GM23338 (cell line): Measurements from ENCODE around the gene FLT3. TPM values are rescaled to one million over a fixed set of nuclear protein-coding genes. Genes with fewer than 3 reads are reported as not detected.

Experiments used
- ATAC-seq: fragments of 200-7000 bp; cut with Tn5 transposase; 3 replicates; pipeline ENCODE4 v1.9.1; 2020
- DNase-seq: peaks from one replicate; pipeline ENCODE4 v3.0.0-alpha.2; 2015; ENCODE audit warnings: low spot score
- H2AFZ ChIP-seq: fragments of 200-600 bp; sonication (generic); 2 replicates; pipeline ENCODE4 v1.8.0; 2016; ENCODE audit warnings: antibody characterized with exemption, mild to moderate bottlenecking, moderate library complexity
- H3F3A ChIP-seq: fragments of 200-600 bp; sonication (generic); replicated peaks from 2 replicates; pipeline ENCODE4 v1.8.0; 2017; ENCODE audit warnings: antibody characterized with exemption, mixed run types, low read depth
- H3K27ac ChIP-seq: fragments of 200-600 bp; sonication (generic); 2 replicates; pipeline ENCODE4 v1.6.1; 2016; ENCODE audit warnings: low read depth
- H3K27me3 ChIP-seq: fragments of 200-600 bp; sonication (generic); 2 replicates; pipeline ENCODE4 v1.8.0; 2016; ENCODE audit warnings: mild to moderate bottlenecking, mixed run types, moderate library complexity; ENCODE audit not compliant: insufficient read depth
- H3K36me3 ChIP-seq: fragments of 200-600 bp; sonication (generic); 2 replicates; pipeline ENCODE4 v1.8.0; 2016; ENCODE audit warnings: mild to moderate bottlenecking; ENCODE audit not compliant: insufficient read depth
- H3K4me1 ChIP-seq: fragments of 200-600 bp; sonication (generic); 2 replicates; pipeline ENCODE4 v1.8.0; 2016; ENCODE audit warnings: mild to moderate bottlenecking, moderate library complexity; ENCODE audit not compliant: insufficient read depth
- H3K4me2 ChIP-seq: fragments of 200-600 bp; sonication (generic); 2 replicates; pipeline ENCODE4 v1.7.1; 2017; ENCODE audit warnings: mixed run types
- H3K4me3 ChIP-seq: fragments of 200-600 bp; sonication (generic); 2 replicates; pipeline ENCODE4 v1.6.1; 2016; ENCODE audit warnings: mixed run types
- H3K79me2 ChIP-seq: fragments of 200-600 bp; sonication (generic); replicated peaks from 2 replicates; pipeline ENCODE4 v1.8.0; 2017; ENCODE audit warnings: mild to moderate bottlenecking; ENCODE audit not compliant: insufficient read depth
- H3K9me2 ChIP-seq: fragments of 200-600 bp; sonication (generic); 2 replicates; pipeline ENCODE4 v1.8.0; 2017; ENCODE audit not compliant: insufficient read depth
- H4K20me1 ChIP-seq: fragments of 200-600 bp; sonication (generic); replicated peaks from 2 replicates; pipeline ENCODE4 v1.8.0; 2017; ENCODE audit warnings: mild to moderate bottlenecking; ENCODE audit not compliant: insufficient read depth
- H3K27ac Mint-ChIP-seq: 2 replicates; pipeline ENCODE4 v1.8.0; 2020; ENCODE audit warnings: inconsistent platforms, mild to moderate bottlenecking, moderate library complexity, mixed read lengths
- H3K27me3 Mint-ChIP-seq: 3 replicates; pipeline ENCODE4 v1.8.0; 2022; ENCODE audit warnings: low read depth, mild to moderate bottlenecking, moderate library complexity, mixed read lengths, inconsistent platforms; ENCODE audit not compliant: insufficient read depth, poor library complexity
- H3K36me3 Mint-ChIP-seq: 3 replicates; pipeline ENCODE4 v1.8.0; 2021; ENCODE audit warnings: low read depth, mild to moderate bottlenecking, inconsistent platforms, moderate library complexity, mixed read lengths
- H3K4me1 Mint-ChIP-seq: 3 replicates; pipeline ENCODE4 v1.8.0; 2020; ENCODE audit warnings: mild to moderate bottlenecking, inconsistent platforms, mixed read lengths
- H3K4me3 Mint-ChIP-seq: 3 replicates; pipeline ENCODE4 v1.8.0; 2021; ENCODE audit warnings: moderate library complexity, mild to moderate bottlenecking, inconsistent platforms, mixed read lengths
- H3K9me3 Mint-ChIP-seq: 3 replicates; pipeline ENCODE4 v1.8.0; 2020; ENCODE audit warnings: moderate library complexity, mild to moderate bottlenecking, inconsistent platforms, mixed read lengths
- EZH2 ChIP-seq: fragments of 200-600 bp; sonication (generic); IDR thresholded peaks from one replicate; pipeline ENCODE4 v1.8.0; 2017; ENCODE audit warnings: antibody characterized with exemption, mild to moderate bottlenecking, low read depth; ENCODE audit not compliant: unreplicated experiment
- JUNB ChIP-seq: IDR thresholded peaks from one replicate; pipeline ENCODE4 v1.6.1; 2016; ENCODE audit warnings: antibody characterized with exemption; ENCODE audit not compliant: unreplicated experiment
- STAT1 ChIP-seq: IDR thresholded peaks from one replicate; pipeline ENCODE4 v1.6.1; 2016; ENCODE audit warnings: antibody characterized with exemption; ENCODE audit not compliant: unreplicated experiment
- ZNF114 ChIP-seq: fragments of 250-450 bp; sonication (Bioruptor Pico); IDR thresholded peaks from 2 replicates; pipeline ENCODE4 v1.5.0; 2020; ENCODE audit warnings: mild to moderate bottlenecking, moderate library complexity
- polyA plus RNA-seq: library from polyadenylated mRNA; unstranded; fragments of >200 nt; fragmentation: Nextera tagmentation; extraction: Ambion mirVana; gene quantifications from 2 replicates; pipeline ENCODE4 v1.2.1, GENCODE V29; 2016
- total RNA-seq: library from RNA; depleted of rRNA; stranded (reverse); fragments of >200 nt; shearing (Covaris generic); gene quantifications from 2 replicates; pipeline ENCODE4 v1.2.3, GENCODE V29; 2014
- TF ChIP-seq, protein P1 (sequence below): fragments of 250-450 bp; sonication (Bioruptor Pico); IDR thresholded peaks from 2 replicates; pipeline ENCODE4 v1.5.0; 2020; ENCODE audit warnings: mild to moderate bottlenecking, moderate library complexity
- TF ChIP-seq, protein P2 (sequence below): IDR thresholded peaks from 2 replicates; pipeline ENCODE4 v1.6.1; 2016; ENCODE audit warnings: antibody characterized with exemption
- TF ChIP-seq, protein P3 (sequence below), 2 experiments: fragments of 200-600 bp in 1 of 2; sonication (generic) in 1 of 2; conservative IDR thresholded peaks; 2 replicates each; pipeline versions ENCODE4 v1.5.1 to v1.6.1; 2016 to 2017; ENCODE audit warnings: antibody characterized with exemption in 2 of 2, low read depth in 2 of 2, mild to moderate bottlenecking in 2 of 2, moderate library complexity in 1 of 2

Gene FLT3
- total and polyA plus RNA-seq, 2 experiments from 2014 or later = 0.17 to 0.44 TPM

DNA sequence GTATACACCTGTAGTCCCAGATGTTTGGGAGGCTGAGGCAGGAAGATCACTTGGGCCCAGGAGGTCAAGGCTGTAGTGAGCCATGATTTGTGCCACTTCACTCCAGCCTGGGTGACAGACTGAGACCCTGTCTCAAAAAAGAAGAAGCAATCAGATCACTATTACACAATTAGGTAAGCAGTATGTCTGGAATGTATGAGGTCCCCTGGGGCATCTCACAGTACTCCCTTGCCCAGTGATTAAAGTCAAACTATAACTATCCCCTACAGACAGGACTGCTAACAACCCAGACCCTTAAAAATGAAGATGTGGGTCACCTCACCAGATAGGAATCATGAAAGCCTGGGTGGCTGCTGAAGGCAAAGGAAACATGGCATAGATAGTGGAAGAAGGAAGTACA, 28.6 kb upstream of the FLT3 start:
- Histone ChIP-seq H3K27ac (no peak overlapping the region), H2AFZ (no peak overlapping the region), H3F3A (no peaks in the 10 kb centered on the region), H3K79me2 (no peaks in the 10 kb centered on the region), H3K9me2 (no peaks in the 10 kb centered on the region), H3K27me3 (no peaks in the 10 kb centered on the region), H3K4me3 (no peak overlapping the region), H4K20me1 (no peaks in the 10 kb centered on the region), H3K4me1 (no peaks in the 10 kb centered on the region), H3K4me2 (no peak overlapping the region), H3K36me3 (no peaks in the 10 kb centered on the region)
- peaks cover 3% of the 10 kb centered on the region for H3K27me3 Mint-ChIP-seq
- no peak overlapping the region for H3K27ac Mint-ChIP-seq
- H3K9me3 Mint-ChIP-seq = no peaks in the 10 kb centered on the region
- TF ChIP-seq EZH2 (no peak), ZNF114 (CRISPR knock-in tag) (no peak), JUNB (no peak), STAT1 (no peak)
- TF ChIP-seq, protein P1, sequence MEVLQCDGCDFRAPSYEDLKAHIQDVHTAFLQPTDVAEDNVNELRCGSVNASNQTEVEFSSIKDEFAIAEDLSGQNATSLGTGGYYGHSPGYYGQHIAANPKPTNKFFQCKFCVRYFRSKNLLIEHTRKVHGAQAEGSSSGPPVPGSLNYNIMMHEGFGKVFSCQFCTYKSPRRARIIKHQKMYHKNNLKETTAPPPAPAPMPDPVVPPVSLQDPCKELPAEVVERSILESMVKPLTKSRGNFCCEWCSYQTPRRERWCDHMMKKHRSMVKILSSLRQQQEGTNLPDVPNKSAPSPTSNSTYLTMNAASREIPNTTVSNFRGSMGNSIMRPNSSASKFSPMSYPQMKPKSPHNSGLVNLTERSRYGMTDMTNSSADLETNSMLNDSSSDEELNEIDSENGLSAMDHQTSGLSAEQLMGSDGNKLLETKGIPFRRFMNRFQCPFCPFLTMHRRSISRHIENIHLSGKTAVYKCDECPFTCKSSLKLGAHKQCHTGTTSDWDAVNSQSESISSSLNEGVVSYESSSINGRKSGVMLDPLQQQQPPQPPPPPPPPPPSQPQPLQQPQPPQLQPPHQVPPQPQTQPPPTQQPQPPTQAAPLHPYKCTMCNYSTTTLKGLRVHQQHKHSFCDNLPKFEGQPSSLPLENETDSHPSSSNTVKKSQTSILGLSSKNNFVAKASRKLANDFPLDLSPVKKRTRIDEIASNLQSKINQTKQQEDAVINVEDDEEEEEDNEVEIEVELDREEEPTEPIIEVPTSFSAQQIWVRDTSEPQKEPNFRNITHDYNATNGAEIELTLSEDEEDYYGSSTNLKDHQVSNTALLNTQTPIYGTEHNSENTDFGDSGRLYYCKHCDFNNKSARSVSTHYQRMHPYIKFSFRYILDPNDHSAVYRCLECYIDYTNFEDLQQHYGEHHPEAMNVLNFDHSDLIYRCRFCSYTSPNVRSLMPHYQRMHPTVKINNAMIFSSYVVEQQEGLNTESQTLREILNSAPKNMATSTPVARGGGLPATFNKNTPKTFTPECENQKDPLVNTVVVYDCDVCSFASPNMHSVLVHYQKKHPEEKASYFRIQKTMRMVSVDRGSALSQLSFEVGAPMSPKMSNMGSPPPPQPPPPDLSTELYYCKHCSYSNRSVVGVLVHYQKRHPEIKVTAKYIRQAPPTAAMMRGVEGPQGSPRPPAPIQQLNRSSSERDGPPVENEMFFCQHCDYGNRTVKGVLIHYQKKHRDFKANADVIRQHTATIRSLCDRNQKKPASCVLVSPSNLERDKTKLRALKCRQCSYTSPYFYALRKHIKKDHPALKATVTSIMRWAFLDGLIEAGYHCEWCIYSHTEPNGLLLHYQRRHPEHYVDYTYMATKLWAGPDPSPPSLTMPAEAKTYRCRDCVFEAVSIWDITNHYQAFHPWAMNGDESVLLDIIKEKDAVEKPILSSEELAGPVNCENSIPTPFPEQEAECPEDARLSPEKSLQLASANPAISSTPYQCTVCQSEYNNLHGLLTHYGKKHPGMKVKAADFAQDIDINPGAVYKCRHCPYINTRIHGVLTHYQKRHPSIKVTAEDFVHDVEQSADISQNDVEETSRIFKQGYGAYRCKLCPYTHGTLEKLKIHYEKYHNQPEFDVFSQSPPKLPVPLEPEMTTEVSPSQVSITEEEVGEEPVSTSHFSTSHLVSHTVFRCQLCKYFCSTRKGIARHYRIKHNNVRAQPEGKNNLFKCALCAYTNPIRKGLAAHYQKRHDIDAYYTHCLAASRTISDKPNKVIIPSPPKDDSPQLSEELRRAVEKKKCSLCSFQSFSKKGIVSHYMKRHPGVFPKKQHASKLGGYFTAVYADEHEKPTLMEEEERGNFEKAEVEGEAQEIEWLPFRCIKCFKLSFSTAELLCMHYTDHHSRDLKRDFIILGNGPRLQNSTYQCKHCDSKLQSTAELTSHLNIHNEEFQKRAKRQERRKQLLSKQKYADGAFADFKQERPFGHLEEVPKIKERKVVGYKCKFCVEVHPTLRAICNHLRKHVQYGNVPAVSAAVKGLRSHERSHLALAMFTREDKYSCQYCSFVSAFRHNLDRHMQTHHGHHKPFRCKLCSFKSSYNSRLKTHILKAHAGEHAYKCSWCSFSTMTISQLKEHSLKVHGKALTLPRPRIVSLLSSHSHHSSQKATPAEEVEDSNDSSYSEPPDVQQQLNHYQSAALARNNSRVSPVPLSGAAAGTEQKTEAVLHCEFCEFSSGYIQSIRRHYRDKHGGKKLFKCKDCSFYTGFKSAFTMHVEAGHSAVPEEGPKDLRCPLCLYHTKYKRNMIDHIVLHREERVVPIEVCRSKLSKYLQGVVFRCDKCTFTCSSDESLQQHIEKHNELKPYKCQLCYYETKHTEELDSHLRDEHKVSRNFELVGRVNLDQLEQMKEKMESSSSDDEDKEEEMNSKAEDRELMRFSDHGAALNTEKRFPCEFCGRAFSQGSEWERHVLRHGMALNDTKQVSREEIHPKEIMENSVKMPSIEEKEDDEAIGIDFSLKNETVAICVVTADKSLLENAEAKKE (CRISPR knock-in tag) = no peak
- TF ChIP-seq, protein P2, sequence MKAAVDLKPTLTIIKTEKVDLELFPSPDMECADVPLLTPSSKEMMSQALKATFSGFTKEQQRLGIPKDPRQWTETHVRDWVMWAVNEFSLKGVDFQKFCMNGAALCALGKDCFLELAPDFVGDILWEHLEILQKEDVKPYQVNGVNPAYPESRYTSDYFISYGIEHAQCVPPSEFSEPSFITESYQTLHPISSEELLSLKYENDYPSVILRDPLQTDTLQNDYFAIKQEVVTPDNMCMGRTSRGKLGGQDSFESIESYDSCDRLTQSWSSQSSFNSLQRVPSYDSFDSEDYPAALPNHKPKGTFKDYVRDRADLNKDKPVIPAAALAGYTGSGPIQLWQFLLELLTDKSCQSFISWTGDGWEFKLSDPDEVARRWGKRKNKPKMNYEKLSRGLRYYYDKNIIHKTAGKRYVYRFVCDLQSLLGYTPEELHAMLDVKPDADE = no peak
- TF ChIP-seq, protein P3, sequence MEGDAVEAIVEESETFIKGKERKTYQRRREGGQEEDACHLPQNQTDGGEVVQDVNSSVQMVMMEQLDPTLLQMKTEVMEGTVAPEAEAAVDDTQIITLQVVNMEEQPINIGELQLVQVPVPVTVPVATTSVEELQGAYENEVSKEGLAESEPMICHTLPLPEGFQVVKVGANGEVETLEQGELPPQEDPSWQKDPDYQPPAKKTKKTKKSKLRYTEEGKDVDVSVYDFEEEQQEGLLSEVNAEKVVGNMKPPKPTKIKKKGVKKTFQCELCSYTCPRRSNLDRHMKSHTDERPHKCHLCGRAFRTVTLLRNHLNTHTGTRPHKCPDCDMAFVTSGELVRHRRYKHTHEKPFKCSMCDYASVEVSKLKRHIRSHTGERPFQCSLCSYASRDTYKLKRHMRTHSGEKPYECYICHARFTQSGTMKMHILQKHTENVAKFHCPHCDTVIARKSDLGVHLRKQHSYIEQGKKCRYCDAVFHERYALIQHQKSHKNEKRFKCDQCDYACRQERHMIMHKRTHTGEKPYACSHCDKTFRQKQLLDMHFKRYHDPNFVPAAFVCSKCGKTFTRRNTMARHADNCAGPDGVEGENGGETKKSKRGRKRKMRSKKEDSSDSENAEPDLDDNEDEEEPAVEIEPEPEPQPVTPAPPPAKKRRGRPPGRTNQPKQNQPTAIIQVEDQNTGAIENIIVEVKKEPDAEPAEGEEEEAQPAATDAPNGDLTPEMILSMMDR (conservative IDR thresholded peaks at IDR 0.05; ENCODE audit: low read depth in 2 of 2) = no peak
- no peak overlapping the region for H3K4me3 Mint-ChIP-seq
- no peaks in the 10 kb centered on the region for H3K36me3 Mint-ChIP-seq
- ATAC-seq (no peak), DNase-seq (no peak)
- no peaks in the 10 kb centered on the region for H3K4me1 Mint-ChIP-seq
